ENCODE data around the gene MESD.

The MESD gene

DNA sequence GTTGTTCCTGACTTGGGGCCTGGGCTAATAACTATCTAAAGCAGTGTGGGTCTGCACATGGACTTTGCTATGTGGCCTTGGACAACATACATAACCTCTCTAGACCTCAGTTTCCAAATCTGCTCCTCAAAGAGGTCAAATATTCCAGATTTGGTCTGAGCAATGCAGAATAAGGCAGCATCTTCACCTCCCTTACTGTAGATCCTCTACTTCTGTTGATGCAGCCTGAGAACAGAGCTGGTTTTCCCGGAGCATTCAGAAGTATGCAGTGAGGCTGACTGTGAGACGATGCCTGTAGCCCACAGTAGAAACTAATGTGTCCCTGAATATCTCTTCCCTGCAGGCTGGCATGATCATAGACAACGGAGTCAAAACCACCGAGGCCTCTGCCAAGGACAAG, 65.3 kb downstream of the MESD start:
- H3K4me3 ChIP-seq (replicated peaks; ENCODE audit: low read depth, low read length): no peak overlapping the region
- TF ChIP-seq, protein P1, sequence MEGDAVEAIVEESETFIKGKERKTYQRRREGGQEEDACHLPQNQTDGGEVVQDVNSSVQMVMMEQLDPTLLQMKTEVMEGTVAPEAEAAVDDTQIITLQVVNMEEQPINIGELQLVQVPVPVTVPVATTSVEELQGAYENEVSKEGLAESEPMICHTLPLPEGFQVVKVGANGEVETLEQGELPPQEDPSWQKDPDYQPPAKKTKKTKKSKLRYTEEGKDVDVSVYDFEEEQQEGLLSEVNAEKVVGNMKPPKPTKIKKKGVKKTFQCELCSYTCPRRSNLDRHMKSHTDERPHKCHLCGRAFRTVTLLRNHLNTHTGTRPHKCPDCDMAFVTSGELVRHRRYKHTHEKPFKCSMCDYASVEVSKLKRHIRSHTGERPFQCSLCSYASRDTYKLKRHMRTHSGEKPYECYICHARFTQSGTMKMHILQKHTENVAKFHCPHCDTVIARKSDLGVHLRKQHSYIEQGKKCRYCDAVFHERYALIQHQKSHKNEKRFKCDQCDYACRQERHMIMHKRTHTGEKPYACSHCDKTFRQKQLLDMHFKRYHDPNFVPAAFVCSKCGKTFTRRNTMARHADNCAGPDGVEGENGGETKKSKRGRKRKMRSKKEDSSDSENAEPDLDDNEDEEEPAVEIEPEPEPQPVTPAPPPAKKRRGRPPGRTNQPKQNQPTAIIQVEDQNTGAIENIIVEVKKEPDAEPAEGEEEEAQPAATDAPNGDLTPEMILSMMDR (IDR thresholded peaks at IDR 0.05; ENCODE audit: low read depth, low read length, missing control alignments): no peak
- no peak for DNase-seq (ENCODE audit: extremely low read depth, low read depth)

DNA sequence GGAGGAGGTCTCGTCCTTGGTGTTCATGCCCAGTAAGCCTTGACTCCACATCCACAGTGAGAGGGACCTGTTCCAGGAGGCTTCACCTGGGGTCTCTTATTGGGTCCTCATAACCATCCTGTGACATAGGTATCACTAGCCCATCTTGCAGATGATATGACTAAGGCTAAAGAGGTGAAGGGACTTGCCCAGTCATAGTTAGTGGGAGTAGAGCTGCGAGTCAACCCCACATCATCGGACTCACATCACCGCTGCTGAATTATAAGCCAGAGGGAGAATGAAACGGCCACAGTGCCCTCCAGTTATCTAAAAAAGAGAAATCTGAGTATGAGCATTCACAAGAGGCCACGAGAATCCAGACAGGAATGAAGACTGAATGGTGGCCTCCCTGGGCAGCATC, 66.0 kb downstream of the MESD start:
- no peak overlapping the region for H3K4me3 ChIP-seq (replicated peaks; ENCODE audit: low read depth, low read length)
- TF ChIP-seq, protein P1 (IDR thresholded peaks at IDR 0.05; ENCODE audit: low read depth, low read length, missing control alignments): no peak
- DNase-seq (ENCODE audit: extremely low read depth, low read depth): no peak

DNA sequence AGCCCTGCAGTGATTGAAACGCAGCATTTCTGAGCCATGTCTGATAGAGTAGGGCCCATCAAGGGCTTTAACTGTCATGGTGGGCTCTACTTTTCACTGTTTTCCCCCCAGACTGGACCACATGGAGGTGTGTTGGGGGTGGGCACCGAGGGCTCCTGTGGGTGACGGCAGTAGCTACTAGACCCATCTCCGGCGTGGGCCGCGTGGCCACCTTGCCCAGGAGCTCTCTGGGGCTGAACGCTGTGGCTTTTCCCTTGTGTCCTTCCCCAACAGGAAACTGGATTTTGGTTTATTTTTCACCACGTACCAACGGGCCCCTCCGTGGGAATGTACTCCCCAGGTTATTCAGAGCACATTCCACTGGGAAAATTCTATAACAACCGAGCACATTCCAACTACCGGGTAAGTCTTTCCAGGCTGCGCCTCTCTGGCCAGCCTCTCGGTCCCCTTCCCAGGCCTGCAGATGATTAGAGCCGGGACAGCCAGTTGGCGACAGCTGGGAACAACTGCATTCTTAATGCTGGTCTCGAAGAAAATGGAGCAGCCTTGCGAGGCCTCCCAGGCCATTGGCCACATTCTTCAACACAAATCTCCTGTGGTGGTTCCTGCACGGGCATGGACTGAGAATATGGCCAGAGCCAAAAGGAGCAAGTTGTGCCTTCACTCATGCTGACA, 67.7 kb downstream of the MESD start:
- no peak overlapping the region for H3K4me3 ChIP-seq (replicated peaks; ENCODE audit: low read depth, low read length)
- no peak for DNase-seq (ENCODE audit: extremely low read depth, low read depth)
- TF ChIP-seq, protein P1 (IDR thresholded peaks at IDR 0.05; ENCODE audit: low read depth, low read length, missing control alignments): no peak

DNA sequence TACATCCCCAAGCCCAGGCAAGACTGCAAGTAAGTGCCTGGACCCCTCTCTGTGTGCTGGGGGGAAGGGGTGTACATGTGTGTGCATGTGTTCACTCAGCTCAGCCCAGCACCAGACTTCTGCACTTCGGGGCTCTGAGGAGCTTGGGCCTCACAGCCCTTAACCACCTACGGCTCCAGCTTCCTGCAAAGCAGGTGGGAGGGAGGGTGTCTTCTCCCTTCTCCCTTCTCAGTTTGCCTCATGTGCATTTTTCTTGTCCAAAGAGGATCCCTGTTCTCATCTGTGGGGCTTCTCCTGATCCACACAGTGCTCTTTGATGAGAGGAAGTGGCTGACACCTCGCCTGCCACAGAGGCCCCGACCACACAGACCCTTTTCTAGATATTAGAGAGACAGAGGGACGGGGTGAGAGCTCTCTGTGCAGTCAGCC, 69.3 kb downstream of the MESD start:
- TF ChIP-seq, protein P1 (IDR thresholded peaks at IDR 0.05; ENCODE audit: low read depth, low read length, missing control alignments): no peak
- no peak for DNase-seq (ENCODE audit: extremely low read depth, low read depth)
- no peak overlapping the region for H3K4me3 ChIP-seq (replicated peaks; ENCODE audit: low read depth, low read length)

DNA sequence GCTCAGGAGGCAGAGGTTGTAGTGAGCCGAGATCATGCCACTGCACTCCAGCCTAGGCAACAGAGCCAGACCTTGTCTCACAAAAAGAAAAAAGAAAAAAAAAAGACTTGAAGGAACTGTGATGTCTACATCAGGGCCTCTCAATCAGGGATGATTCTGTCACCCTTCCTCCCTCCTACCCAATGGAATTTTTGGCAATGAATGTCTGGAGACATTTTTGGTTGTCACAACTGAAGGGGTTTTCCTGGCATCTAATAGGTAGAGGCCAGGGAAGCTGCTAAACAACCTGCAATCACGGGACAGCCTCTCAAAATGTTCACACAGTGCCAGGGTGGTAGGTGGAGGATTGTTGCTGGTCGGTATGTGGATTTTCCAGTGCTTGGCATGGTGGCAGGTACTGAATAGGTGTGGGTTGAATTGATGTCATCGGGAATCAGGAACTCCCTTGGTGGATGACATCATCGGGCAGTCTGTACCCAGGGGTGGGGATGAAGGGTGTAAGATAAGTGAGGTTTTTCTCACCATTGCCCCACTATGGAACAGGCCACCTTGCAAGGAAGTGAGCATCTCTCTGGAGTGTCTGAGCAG, 71.3 kb downstream of the MESD start:
- DNase-seq (ENCODE audit: extremely low read depth, low read depth): no peak
- TF ChIP-seq, protein P1 (IDR thresholded peaks at IDR 0.05; ENCODE audit: low read depth, low read length, missing control alignments): no peak
- no peak overlapping the region for H3K4me3 ChIP-seq (replicated peaks; ENCODE audit: low read depth, low read length)

DNA sequence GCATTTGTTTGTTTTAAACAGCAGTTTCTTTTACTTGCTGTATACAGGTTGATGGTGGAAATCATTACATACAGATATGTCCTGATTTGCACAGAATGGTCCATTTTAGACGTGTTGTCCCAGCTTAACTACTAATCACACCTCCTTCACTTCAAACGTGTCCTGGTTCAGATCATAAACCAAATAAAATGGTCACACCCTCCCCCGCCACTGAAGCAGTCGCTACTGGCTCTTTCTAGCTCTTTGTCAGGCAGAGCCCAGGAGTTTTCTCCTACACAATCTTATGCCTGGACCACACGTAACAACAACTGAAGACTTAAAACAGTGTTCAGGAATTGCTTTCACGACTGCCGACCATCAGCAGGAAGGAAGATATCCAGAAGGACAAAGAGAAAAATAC, 73.6 kb downstream of the MESD start:
- no peak for DNase-seq (ENCODE audit: extremely low read depth, low read depth)
- no peak overlapping the region for H3K4me3 ChIP-seq (replicated peaks; ENCODE audit: low read depth, low read length)
- TF ChIP-seq, protein P1 (IDR thresholded peaks at IDR 0.05; ENCODE audit: low read depth, low read length, missing control alignments): no peak

Measured in HFF-Myc (cell line).